HUES6 (cell line): ENCODE results near the gene TRAPPC5.
"Not testable (repeated sequence)": the region's sequence is repeated elsewhere in the genome, so short reads cannot be mapped to it uniquely, and the experiment has no call there.

Source experiments
- H3K27ac ChIP-seq: 2 replicates; pipeline ENCODE4 v1.7.0; 2013; ENCODE audit warnings: low read depth, mild to moderate bottlenecking, low read length, inconsistent platforms
- H3K27me3 ChIP-seq: 2 replicates; pipeline ENCODE4 v1.6.1; 2013; ENCODE audit warnings: low read length; ENCODE audit not compliant: control insufficient read depth, insufficient read depth
- H3K36me3 ChIP-seq: 2 replicates; pipeline ENCODE4 v1.6.1; 2013; ENCODE audit warnings: low read length; ENCODE audit not compliant: control insufficient read depth, insufficient read depth
- H3K4me1 ChIP-seq: 2 replicates; pipeline ENCODE4 v1.6.1; 2013; ENCODE audit warnings: low read length; ENCODE audit not compliant: control insufficient read depth, insufficient read depth
- H3K4me3 ChIP-seq: 2 replicates; pipeline ENCODE4 v1.5.1; 2013; ENCODE audit warnings: low read depth, low read length
- H3K9ac ChIP-seq: one replicate; pipeline ENCODE4 v1.6.1; 2013; ENCODE audit warnings: mild to moderate bottlenecking, low read length
- H3K9me3 ChIP-seq: 2 replicates; pipeline ENCODE4 v1.6.1; 2013; ENCODE audit warnings: low read depth, low read length; ENCODE audit not compliant: control insufficient read depth, insufficient read depth

Gene TRAPPC5

GRCh38 chr19:7639863-7640348 is 40.7 kb upstream of the TRAPPC5 start:
- H3K9me3 ChIP-seq: no peaks in the 10 kb centered on the region; the same call in 1 of the 2 replicates
- H3K36me3 ChIP-seq: peaks cover 17% of the 10 kb centered on the region
- peaks cover 18% of the 10 kb centered on the region for H3K27me3 ChIP-seq
- H3K4me3 ChIP-seq: no peak overlapping the region
- H3K27ac ChIP-seq: no peak overlapping the region
- H3K4me1 ChIP-seq: peaks cover 5% of the 10 kb centered on the region
- H3K9ac ChIP-seq: no peak overlapping the region

DNA sequence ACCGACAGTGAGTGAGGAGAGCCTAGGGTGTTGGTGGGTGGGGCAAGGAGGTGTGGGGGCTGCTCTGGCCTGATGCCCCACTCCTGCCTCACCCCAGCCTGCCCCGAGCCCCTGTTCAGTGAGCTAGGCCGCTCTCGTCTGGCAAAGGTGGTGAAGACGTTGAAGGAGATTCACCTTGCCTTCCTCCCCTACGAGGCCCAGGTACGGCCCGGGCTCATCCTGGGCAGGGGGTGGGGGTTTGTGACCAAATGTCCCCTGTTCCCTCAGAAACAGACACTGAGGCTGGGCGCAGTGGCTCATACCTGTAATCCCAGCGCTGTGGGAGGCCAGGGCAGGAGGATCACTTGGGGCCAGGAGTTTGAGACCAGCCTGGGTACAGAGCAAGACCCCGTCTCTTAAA is 39.8 kb upstream of the TRAPPC5 start:
- Histone ChIP-seq H3K4me3 (no peak overlapping the region), H3K27ac (no peak overlapping the region), H3K4me1 (peaks cover 5% of the 10 kb centered on the region), H3K36me3 (peaks cover 17% of the 10 kb centered on the region), H3K27me3 (peaks cover 9% of the 10 kb centered on the region), H3K9me3 (no peaks in the 10 kb centered on the region; the same call in 1 of the 2 replicates), H3K9ac (no peak overlapping the region)

DNA sequence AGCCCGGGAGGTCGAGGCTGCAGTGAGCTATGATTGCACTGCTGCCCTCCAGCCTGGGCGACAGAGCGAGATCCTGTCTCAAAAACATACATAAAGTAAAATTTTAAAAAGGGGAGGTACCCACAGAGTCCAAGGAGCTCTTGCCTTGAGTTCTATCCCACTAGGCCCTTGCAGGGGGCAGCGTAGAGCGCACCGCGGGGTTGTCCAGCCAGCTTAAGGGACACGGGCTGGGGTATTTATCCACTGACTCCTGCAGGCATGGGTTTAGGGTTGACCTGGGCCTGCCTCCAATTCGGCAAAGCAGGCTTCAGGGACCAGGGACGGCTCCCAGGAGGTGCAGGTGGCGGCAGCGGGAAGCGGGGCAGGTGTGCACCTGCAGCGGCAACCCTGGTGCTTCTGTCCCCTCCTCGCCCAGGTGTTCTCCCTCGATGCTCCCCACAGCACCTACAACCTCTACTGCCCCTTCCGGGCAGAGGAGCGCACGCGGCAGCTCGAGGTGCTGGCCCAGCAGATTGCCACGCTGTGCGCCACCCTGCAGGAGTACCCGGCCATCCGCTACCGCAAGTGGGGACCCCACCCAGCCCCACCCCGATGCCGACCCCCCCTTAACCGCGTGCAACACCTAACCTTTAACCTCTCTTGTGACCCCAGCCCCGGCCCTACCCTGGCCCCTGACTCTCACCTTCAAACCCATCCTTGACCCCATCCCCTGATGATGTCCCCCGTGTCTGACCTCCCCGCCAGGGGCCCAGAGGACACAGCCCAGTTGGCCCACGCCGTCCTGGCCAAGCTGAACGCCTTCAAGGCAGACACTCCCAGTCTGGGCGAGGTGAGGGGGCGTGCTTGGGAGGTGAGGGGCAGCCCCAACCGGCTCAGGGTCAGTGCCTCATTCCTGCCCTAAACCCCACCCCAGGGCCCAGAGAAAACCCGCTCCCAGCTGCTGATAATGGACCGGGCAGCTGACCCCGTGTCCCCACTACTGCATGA is 39.0 kb upstream of the TRAPPC5 start:
- Histone ChIP-seq H3K36me3 (peaks cover 21% of the 10 kb centered on the region), H3K9ac (no peak overlapping the region), H3K27ac (no peak overlapping the region), H3K27me3 (peaks cover 2% of the 10 kb centered on the region), H3K4me1 (peaks cover 1% of the 10 kb centered on the region), H3K4me3 (no peak overlapping the region), H3K9me3 (no peaks in the 10 kb centered on the region; the same call in 1 of the 2 replicates)

- Histone ChIP-seq H3K36me3 (peaks cover 24% of the 10 kb centered on the region), H3K27ac (no peak overlapping the region), H3K9ac (no peak overlapping the region), H3K4me3 (no peak overlapping the region), H3K4me1 (no peaks in the 10 kb centered on the region; the same call in 1 of the 2 replicates), H3K27me3 (no peaks in the 10 kb centered on the region), H3K9me3 (no peaks in the 10 kb centered on the region; the same call in 1 of the 2 replicates)
Observed at GRCh38 chr19:7642295-7643030, 38.2 kb upstream of the TRAPPC5 start.

GRCh38 chr19:7643031-7643415 is 37.6 kb upstream of the TRAPPC5 start:
- H3K9me3 ChIP-seq: no peaks in the 10 kb centered on the region; the same call in 1 of the 2 replicates
- no peak overlapping the region for H3K27ac ChIP-seq
- H3K27me3 ChIP-seq: no peaks in the 10 kb centered on the region
- no peaks in the 10 kb centered on the region for H3K4me1 ChIP-seq
- peaks cover 24% of the 10 kb centered on the region for H3K36me3 ChIP-seq
- H3K4me3 ChIP-seq: no peak overlapping the region
- no peak overlapping the region for H3K9ac ChIP-seq

- peaks cover 24% of the 10 kb centered on the region for H3K36me3 ChIP-seq
- H3K4me1 ChIP-seq, H3K27me3 ChIP-seq, H3K9me3 ChIP-seq, H3K27ac ChIP-seq, H3K4me3 ChIP-seq, H3K9ac ChIP-seq: not testable (repeated sequence)
Observed at GRCh38 chr19:7643629-7644549, 36.7 kb upstream of the TRAPPC5 start.

GRCh38 chr19:7644550-7644877 is 36.1 kb upstream of the TRAPPC5 start:
- Histone ChIP-seq H3K36me3 (peaks cover 24% of the 10 kb centered on the region), H3K4me1 (no peaks in the 10 kb centered on the region), H3K27ac (no peak overlapping the region), H3K9ac (no peak overlapping the region), H3K27me3 (no peaks in the 10 kb centered on the region), H3K4me3 (no peak overlapping the region), H3K9me3 (no peaks in the 10 kb centered on the region; the same call in 1 of the 2 replicates)

GRCh38 chr19:7645163-7645562 is 35.5 kb upstream of the TRAPPC5 start:
- Histone ChIP-seq H3K4me3 (no peak overlapping the region), H3K4me1 (no peaks in the 10 kb centered on the region), H3K36me3 (peaks cover 18% of the 10 kb centered on the region), H3K9me3 (no peaks in the 10 kb centered on the region), H3K27me3 (peaks cover 3% of the 10 kb centered on the region; the same call in 1 of the 2 replicates), H3K9ac (no peak overlapping the region), H3K27ac (no peak overlapping the region)

DNA sequence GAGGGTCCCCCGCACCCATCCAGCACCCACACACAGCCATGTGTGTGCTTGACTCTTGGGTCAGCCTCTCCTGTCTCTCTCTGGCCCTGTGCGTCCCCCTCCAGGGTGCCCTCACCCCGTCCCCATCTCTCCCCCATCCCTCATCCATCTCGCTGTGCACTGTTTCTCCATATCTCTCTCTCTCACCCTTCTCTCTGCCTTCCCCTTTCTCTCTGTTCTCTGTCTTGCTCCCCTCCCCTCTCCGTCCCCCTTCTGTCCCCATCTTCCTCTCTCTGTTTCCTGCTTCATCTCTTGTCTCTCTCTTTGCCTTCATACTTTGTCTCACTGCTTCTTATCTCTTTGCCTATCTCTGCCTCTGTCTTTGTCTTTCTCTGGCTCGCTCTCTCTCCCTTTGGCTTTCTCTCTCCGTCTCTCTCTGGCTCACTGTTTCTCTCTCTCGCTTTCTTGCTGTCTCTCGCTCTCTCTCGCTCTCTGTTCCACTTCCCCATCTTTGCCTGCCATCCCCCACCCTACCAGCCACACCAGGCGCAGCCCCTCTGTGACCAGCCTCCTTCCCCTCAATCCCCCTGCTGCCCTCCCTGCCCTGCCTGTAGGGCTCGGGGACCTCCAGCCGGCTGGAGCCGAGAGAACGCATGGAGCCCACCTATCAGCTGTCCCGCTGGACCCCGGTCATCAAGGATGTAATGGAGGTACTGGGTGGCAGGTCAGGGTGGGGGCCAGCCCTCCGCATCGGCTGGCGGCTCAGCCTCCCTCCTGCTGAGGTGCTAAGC is 34.8 kb upstream of the TRAPPC5 start:
- H3K36me3 ChIP-seq: peaks cover 15% of the 10 kb centered on the region
- H3K27ac ChIP-seq: no peak overlapping the region

DNA sequence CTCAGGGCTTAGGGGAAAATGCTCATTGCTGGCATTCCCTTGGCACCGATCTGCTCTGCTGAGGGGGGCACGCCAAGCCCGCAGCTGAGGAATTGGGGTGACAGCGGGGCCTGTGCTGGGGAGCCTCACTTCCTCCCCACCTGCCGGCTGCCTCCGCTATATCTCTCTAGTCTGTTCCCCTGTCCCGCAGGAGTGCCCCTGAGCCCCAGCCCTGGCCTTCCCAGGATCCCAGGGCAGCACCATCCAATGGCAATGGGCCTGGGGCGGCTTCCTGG is 34.3 kb upstream of the TRAPPC5 start:
- Histone ChIP-seq H3K4me3 (no peak overlapping the region), H3K27me3 (peaks cover 15% of the 10 kb centered on the region), H3K27ac (no peak overlapping the region), H3K4me1 (no peaks in the 10 kb centered on the region), H3K9ac (no peak overlapping the region), H3K36me3 (peaks cover 15% of the 10 kb centered on the region), H3K9me3 (no peaks in the 10 kb centered on the region)

More for the DNA sequence above, 34.8 kb upstream of the TRAPPC5 start:
- Histone ChIP-seq H3K9ac (no peak overlapping the region), H3K4me1 (no peaks in the 10 kb centered on the region), H3K27me3 (peaks cover 9% of the 10 kb centered on the region), H3K4me3 (no peak overlapping the region), H3K9me3 (no peaks in the 10 kb centered on the region)
